GM12891 (cell line): Measurements from ENCODE around the gene HPSE.

Experiments used
- DNase-seq: peaks from one replicate; pipeline ENCODE4 v3.0.0; 2011; ENCODE audit warnings: low spot score; ENCODE audit not compliant: insufficient read length
- FAIRE-seq: peaks from 2 replicates; lab custom pipeline; 2011; peaks lifted over from hg19 to GRCh38; lab: Jason Lieb, UNC
- PAX5 ChIP-seq: IDR thresholded peaks from 2 replicates; pipeline ENCODE4 v1.6.1; 2011; ENCODE audit warnings: low read length, moderate library complexity, mild to moderate bottlenecking; ENCODE audit not compliant: insufficient read depth, severe bottlenecking
- POLR2A ChIP-seq: IDR thresholded peaks from 2 replicates; pipeline ENCODE4 v1.6.1; 2011; ENCODE audit warnings: low read depth, low read length, control low read depth
- POLR2AphosphoS5 ChIP-seq: IDR thresholded peaks from 2 replicates; pipeline ENCODE4 v1.6.1; 2011; ENCODE audit warnings: low read depth, low read length, control low read depth
- POU2F2 ChIP-seq: IDR thresholded peaks from 2 replicates; pipeline ENCODE4 v1.6.1; 2011; ENCODE audit warnings: low read depth, mild to moderate bottlenecking, control low read depth, low read length, moderate library complexity
- SPI1 ChIP-seq: IDR thresholded peaks from 2 replicates; pipeline ENCODE4 v1.6.1; 2011; ENCODE audit warnings: low read depth, low read length, control low read depth
- TAF1 ChIP-seq: IDR thresholded peaks from 2 replicates; pipeline ENCODE4 v1.6.1; 2011; ENCODE audit warnings: low read depth, low read length, control low read depth

HPSE gene

DNA sequence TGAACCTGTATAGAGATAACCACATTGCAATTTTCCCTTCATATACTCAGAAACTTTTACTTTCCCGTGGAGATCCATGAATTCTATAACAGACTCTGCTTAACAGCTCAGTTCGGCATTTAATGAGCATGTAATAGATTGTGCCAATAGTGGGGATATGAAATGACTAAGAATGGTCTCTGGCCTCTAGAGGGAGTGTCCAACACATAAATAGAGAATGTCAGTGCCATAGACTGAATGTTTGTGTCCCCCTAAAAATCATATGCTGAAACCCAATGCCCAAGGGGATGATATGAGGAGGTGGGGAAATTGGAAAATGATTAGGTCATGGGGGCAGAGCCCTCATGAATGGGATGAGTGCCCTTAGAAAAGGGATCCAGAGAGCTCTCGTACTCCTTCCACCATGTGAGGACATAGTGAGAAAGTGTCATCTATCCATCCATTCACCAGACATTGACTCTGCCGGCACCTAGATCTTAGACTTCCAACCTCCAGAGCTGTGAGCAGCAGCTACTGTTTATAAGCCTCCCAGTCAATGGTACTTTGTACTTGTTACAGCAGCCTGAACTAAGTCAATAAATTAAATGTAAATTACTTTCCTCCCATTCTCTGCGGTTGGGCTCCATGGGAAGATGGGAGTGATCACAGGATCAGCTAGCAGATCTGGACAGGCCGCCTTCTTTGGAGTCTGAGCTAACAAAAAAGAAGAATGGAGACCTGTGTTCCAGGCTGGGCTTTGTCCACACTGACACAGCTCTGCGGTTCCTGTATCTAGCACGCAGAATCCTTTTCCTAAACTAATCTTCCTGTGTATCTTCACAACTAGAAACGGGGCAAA is 28.1 kb upstream of the HPSE start:
- FAIRE-seq: peak; percentile 47
- DNase-seq: no peak
- TF ChIP-seq SPI1 (no peak), POLR2AphosphoS5 (no peak), POU2F2 (no peak), POLR2A (no peak), PAX5 (no peak), TAF1 (no peak)

- DNase-seq: no peak
- FAIRE-seq: no peak
- TF ChIP-seq SPI1: no peak
- no peak for TF ChIP-seq POU2F2
- TF ChIP-seq TAF1: no peak
- TF ChIP-seq POLR2A: no peak
- TF ChIP-seq POLR2AphosphoS5: no peak
- no peak for TF ChIP-seq PAX5
Measured at GRCh38 chr4:83361416-83362103, 26.9 kb upstream of the HPSE start.

- TF ChIP-seq POLR2A (no peak), TAF1 (no peak), POLR2AphosphoS5 (no peak), PAX5 (no peak), SPI1 (no peak), POU2F2 (no peak)
- no peak for FAIRE-seq
- no peak for DNase-seq
Measured at GRCh38 chr4:83360018-83360417, 25.4 kb upstream of the HPSE start.

DNA sequence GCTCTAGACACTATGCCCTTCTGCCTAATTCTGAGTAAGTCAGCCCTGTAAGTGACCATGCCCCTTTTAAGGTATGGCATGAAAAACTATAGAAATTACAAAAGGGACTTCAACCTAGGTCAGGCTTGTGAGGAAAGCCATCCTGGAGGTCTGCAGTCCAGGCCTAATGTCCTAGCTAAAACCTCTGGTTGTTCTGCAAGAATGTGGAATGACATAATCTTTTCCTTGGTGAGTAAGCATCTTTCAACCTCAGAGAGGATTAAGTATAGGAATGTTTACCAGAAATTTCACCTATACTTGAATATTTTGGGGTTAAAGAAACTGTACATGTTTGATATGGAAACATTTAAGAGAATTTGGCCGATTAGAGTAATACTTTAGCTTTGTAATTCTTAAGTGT is 23.8 kb upstream of the HPSE start:
- no peak for TF ChIP-seq TAF1
- TF ChIP-seq SPI1: no peak
- TF ChIP-seq POLR2A: no peak
- TF ChIP-seq PAX5: no peak
- TF ChIP-seq POU2F2: no peak
- no peak for TF ChIP-seq POLR2AphosphoS5
- no peak for FAIRE-seq
- DNase-seq: no peak

GRCh38 chr4:83356899-83357661 is 22.4 kb upstream of the HPSE start:
- DNase-seq: no peak
- TF ChIP-seq POLR2A (no peak), TAF1 (no peak), PAX5 (no peak), POLR2AphosphoS5 (no peak), SPI1 (no peak), POU2F2 (no peak)
- no peak for FAIRE-seq

GRCh38 chr4:83353516-83353915 is 18.9 kb upstream of the HPSE start:
- FAIRE-seq (no peak), DNase-seq (no peak)
- no peak for TF ChIP-seq SPI1
- TF ChIP-seq POLR2AphosphoS5: no peak
- no peak for TF ChIP-seq POLR2A
- TF ChIP-seq PAX5: no peak
- no peak for TF ChIP-seq POU2F2
- TF ChIP-seq TAF1: no peak

DNA sequence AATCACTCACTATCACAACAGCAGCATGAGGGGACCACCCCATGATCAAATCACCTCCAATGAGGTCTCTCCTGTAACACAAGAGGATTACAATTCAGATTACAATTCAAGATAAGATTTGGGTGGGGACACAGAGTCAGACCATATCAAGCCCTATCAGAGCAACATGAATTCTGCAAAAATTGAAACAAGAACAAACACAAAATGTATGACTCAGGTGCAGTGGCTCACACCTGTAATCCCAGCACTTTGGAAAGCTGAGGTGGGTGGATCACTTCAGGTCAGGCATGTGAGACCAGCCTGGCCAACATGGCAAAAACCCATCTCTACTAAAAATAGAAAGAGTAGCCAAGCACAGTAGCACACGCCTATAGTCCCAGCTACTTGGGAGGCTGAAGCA is 13.4 kb upstream of the HPSE start:
- no peak for FAIRE-seq
- DNase-seq: no peak
- no peak for TF ChIP-seq POU2F2
- TF ChIP-seq SPI1: no peak
- TF ChIP-seq PAX5: no peak
- TF ChIP-seq POLR2A: no peak
- TF ChIP-seq POLR2AphosphoS5: no peak
- no peak for TF ChIP-seq TAF1

- no peak for DNase-seq
- no peak for TF ChIP-seq POLR2A
- TF ChIP-seq POU2F2: no peak
- TF ChIP-seq POLR2AphosphoS5: no peak
- no peak for TF ChIP-seq SPI1
- TF ChIP-seq TAF1: no peak
- TF ChIP-seq PAX5: no peak
- FAIRE-seq: no peak
Measured at GRCh38 chr4:83342476-83342875, 7.8 kb upstream of the HPSE start.
